Naive thymus-derived CD4-positive, alpha-beta T cell (primary cell): ENCODE data around the gene SEC62. TPM values are rescaled to one million over a fixed set of nuclear protein-coding genes. Genes with fewer than 3 reads are reported as not detected.

Experiments
- ATAC-seq: fragments of 150-1000 bp; cut with Tn5 transposase; 2 replicates; pipeline ENCODE4 v1.10.0; 2021; ENCODE audit warnings: mild to moderate bottlenecking, moderate library complexity
- CTCF ChIA-PET: fragments of 350-600 bp; sonication (Branson Sonifier 250); formaldehyde crosslinking; loops from one replicate; lab custom pipeline; 2021; ENCODE audit warnings: antibody characterized with exemption; lab: Charles Lee
- POLR2A ChIA-PET: fragments of 350-600 bp; sonication (Branson Sonifier 250); formaldehyde crosslinking; loops from one replicate; lab custom pipeline; 2021; ENCODE audit warnings: antibody characterized with exemption, inconsistent platforms; lab: Charles Lee
- DNase-seq, 9 donors: peaks; one replicate each; pipeline versions ENCODE4 v3.0.0 to v3.0.0-alpha.2; 2020 to 2022; ENCODE audit warnings: mixed read lengths in 1 of 9
- H3K27ac ChIP-seq: one replicate; pipeline ENCODE4 v1.7.0; 2013; ENCODE audit warnings: mild to moderate bottlenecking, low read depth, low read length, moderate library complexity
- H3K27me3 ChIP-seq, 2 donors: one replicate each; pipeline ENCODE4 v1.7.0; 2013; ENCODE audit warnings: low read length in 2 of 2, mild to moderate bottlenecking in 2 of 2, moderate library complexity in 2 of 2; ENCODE audit not compliant: control insufficient read depth in 2 of 2, insufficient read depth in 2 of 2
- H3K36me3 ChIP-seq, 3 experiments: 1 replicate in 2 of 3; 2 replicates in 1 of 3; pipeline ENCODE4 v1.7.0; 2013; ENCODE audit warnings: low read length in 3 of 3, mild to moderate bottlenecking in 3 of 3, moderate library complexity in 1 of 3; ENCODE audit not compliant: insufficient read depth in 3 of 3, control insufficient read depth in 2 of 3
- H3K4me1 ChIP-seq, 2 donors: one replicate each; pipeline ENCODE4 v1.7.0; 2013; ENCODE audit warnings: low read length in 2 of 2, mild to moderate bottlenecking in 2 of 2, moderate library complexity in 1 of 2; ENCODE audit not compliant: control insufficient read depth in 2 of 2, insufficient read depth in 2 of 2
- H3K4me3 ChIP-seq: 2 replicates; pipeline ENCODE4 v1.7.0; 2013; ENCODE audit warnings: mild to moderate bottlenecking, low read length
- H3K9me3 ChIP-seq, 3 experiments: 1 replicate in 2 of 3; 2 replicates in 1 of 3; pipeline ENCODE4 v1.7.0; 2013; ENCODE audit warnings: low read length in 3 of 3; ENCODE audit not compliant: control insufficient read depth in 2 of 3
- H3K27ac Mint-ChIP-seq, 9 donors: one replicate each; pipeline ENCODE4 v1.8.0; 2020 to 2022; ENCODE audit warnings: mixed read lengths in 9 of 9, mild to moderate bottlenecking in 8 of 9, moderate library complexity in 5 of 9, inconsistent platforms in 2 of 9
- H3K27me3 Mint-ChIP-seq, 5 donors: one replicate each; pipeline ENCODE4 v1.8.0; 2021 to 2022; ENCODE audit warnings: mixed read lengths in 5 of 5, mild to moderate bottlenecking in 1 of 5
- H3K36me3 Mint-ChIP-seq, 5 donors: one replicate each; pipeline ENCODE4 v1.8.0; 2020 to 2022; ENCODE audit warnings: mixed read lengths in 5 of 5, mild to moderate bottlenecking in 3 of 5, inconsistent platforms in 1 of 5
- H3K4me1 Mint-ChIP-seq, 7 donors: one replicate each; pipeline ENCODE4 v1.8.0; 2020 to 2022; ENCODE audit warnings: mixed read lengths in 7 of 7, mild to moderate bottlenecking in 3 of 7, inconsistent platforms in 1 of 7
- H3K4me3 Mint-ChIP-seq, 10 donors: one replicate each; pipeline ENCODE4 v1.8.0; 2020 to 2022; ENCODE audit warnings: mild to moderate bottlenecking in 10 of 10, mixed read lengths in 10 of 10, moderate library complexity in 6 of 10, inconsistent platforms in 2 of 10
- H3K9me3 Mint-ChIP-seq, 11 donors: one replicate each; pipeline ENCODE4 v1.8.0; 2020 to 2022; ENCODE audit warnings: mixed read lengths in 11 of 11, mild to moderate bottlenecking in 4 of 11, inconsistent platforms in 1 of 11, moderate library complexity in 1 of 11
- intact Hi-C, 2 donors: fragments of 100-400 bp; cut with micrococcal nuclease; formaldehyde crosslinking; loops; one replicate each; pipeline ENCODE4 v1.15.1; 2023
- polyA plus RNA-seq, 2 donors: library from polyadenylated mRNA; unstranded; fragments of 300-500 nt; fragmentation: Illumina TruSeq; gene quantifications; one replicate each; pipeline ENCODE4 v1.2.3, GENCODE V29; 2021
- total RNA-seq, 6 experiments: library from RNA in 5 of 6; stranded (reverse) in 5 of 6; gene quantifications; 1 replicate in 5 of 6; 2 replicates in 1 of 6; pipeline ENCODE4 v1.2.3 and lab custom pipeline; 2021 to 2026

SEC62 gene, protein sequence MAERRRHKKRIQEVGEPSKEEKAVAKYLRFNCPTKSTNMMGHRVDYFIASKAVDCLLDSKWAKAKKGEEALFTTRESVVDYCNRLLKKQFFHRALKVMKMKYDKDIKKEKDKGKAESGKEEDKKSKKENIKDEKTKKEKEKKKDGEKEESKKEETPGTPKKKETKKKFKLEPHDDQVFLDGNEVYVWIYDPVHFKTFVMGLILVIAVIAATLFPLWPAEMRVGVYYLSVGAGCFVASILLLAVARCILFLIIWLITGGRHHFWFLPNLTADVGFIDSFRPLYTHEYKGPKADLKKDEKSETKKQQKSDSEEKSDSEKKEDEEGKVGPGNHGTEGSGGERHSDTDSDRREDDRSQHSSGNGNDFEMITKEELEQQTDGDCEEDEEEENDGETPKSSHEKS
- total RNA-seq (100 to 1,000 TPM in 3 of 5 experiments, 10 to 100 TPM in 2; 75.2 to 156 (median 110) TPM), polyA plus RNA-seq (100 to 1,000 TPM in 1 of 2 donors, 10 to 100 TPM in 1; 68.1 to 253 TPM), total RNA-seq (lab: John Stamatoyannopoulos, UW) (115 reads per million, percentile 87 among the genes with 10 or more reads in this experiment)

DNA sequence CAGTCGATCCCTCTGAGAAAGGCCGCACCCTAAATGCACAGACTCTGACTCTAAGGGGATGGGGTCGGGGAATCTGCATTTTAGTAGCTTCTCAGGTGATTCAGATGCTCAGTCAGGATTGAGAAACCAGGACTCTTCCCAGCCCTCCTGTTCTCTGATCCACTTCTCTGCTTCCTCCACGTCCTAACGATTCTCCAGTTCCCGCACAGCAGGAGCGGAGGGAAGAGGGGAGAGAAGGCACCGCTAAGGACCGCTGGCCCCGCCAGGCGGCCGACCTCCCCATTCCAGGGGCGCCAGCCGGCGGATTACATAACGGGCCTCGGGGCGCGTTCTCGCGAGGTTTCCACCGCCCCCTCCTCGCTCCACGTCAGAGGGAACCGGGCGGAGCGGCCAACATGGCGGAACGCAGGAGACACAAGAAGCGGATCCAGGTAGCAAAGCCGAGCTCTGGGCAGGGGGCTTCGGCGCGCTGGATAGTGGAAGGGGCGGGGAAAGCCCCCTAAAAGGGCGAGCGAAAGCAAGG is at the start of gene SEC62:
TSS of gene SEC62 (plus strand) at position 380 of the 523 bp plus-strand sequence. CDS start at position 396, 16 bp downstream.
- Mint-ChIP-seq H3K4me3 (peak within 1 kb of the TSS; percentile 83 to 98 (median 96)), H3K4me1 (peaks cover 37 to 81% (median 69%) of the 10 kb centered on the region in 7 donors), H3K9me3 (peaks cover 0 to 5% (median 0%) of the 10 kb centered on the region in 11 donors), H3K27me3 (peaks cover 0 to 2% (median 0%) of the 10 kb centered on the region in 5 donors), H3K36me3 (peaks cover 0 to 5% (median 0%) of the 10 kb centered on the region in 5 donors), H3K27ac (peak within 1 kb of the TSS; percentile 95 to 99 (median 99))
- H3K36me3 ChIP-seq = peaks cover 0 to 5% (median 0%) of the 10 kb centered on the region in 3 experiments
- H3K27ac ChIP-seq = peak within 1 kb of the TSS; percentile 95
- H3K4me1 ChIP-seq = peaks cover 22 to 36% of the 10 kb centered on the region in 2 donors
- intact Hi-C loops = loop anchor here (1.0 to 5.0 kb wide), 16 partner anchors 21 to 901 kb away; partner anchors contain the start of genes MYNN (in 2 of the 2), PHC3 (in 2 of the 2), SKIL (in 2 of the 2) and PRKCI (in 1 of the 2)
- H3K4me3 ChIP-seq = peak within 1 kb of the TSS; percentile 80
- no peaks in the 10 kb centered on the region for H3K9me3 ChIP-seq
- DNase-seq (peak; percentile 92 to 97 (median 96)), ATAC-seq (peak; percentile 95)
- POLR2A ChIA-PET = interaction anchor here (0.5 to 5.0 kb wide), 48 partner anchors 11 to 311 kb away, joined by 3 to 62 read pairs (median 5); partner anchors contain the start of genes ACTRT3, GPR160, LRRC34 and LRRIQ4
- CTCF ChIA-PET = interaction anchor here (0.6 to 2.8 kb wide), 15 partner anchors 11 to 203 kb away, joined by 3 to 16 read pairs (median 5); no protein-coding TSS in a partner anchor
- no peaks in the 10 kb centered on the region for H3K27me3 ChIP-seq

GRCh38 chr3:169923189-169923588 is 43.4 kb upstream of the SEC62 start:
- ATAC-seq (no peak), DNase-seq (no peak)
- intact Hi-C loops = no loop called here
- Histone ChIP-seq H3K4me1 (no peaks in the 10 kb centered on the region), H3K27me3 (no peaks in the 10 kb centered on the region), H3K27ac (no peak overlapping the region), H3K36me3 (no peaks in the 10 kb centered on the region), H3K4me3 (no peak overlapping the region), H3K9me3 (no peaks in the 10 kb centered on the region)
- ChIA-PET CTCF (no interaction called here), POLR2A (interaction anchor here (0.7 kb wide), 1 partner anchor 143 kb away, joined by 4 read pairs; no protein-coding TSS in a partner anchor)
- no peak overlapping the region for H3K27ac Mint-ChIP-seq
- no peaks in the 10 kb centered on the region for H3K4me1 Mint-ChIP-seq
- no peak overlapping the region for H3K4me3 Mint-ChIP-seq
- H3K36me3 Mint-ChIP-seq = peaks cover 0 to 7% (median 0%) of the 10 kb centered on the region in 5 donors
- no peaks in the 10 kb centered on the region for H3K27me3 Mint-ChIP-seq
- no peaks in the 10 kb centered on the region for H3K9me3 Mint-ChIP-seq

GRCh38 chr3:169923831-169924230 is 42.8 kb upstream of the SEC62 start:
- ChIA-PET POLR2A (no interaction called here), CTCF (no interaction called here)
- peaks cover 0 to 7% (median 0%) of the 10 kb centered on the region in 5 donors for H3K36me3 Mint-ChIP-seq
- H3K4me1 Mint-ChIP-seq = no peaks in the 10 kb centered on the region
- no peak for DNase-seq
- Histone ChIP-seq H3K9me3 (no peaks in the 10 kb centered on the region), H3K4me1 (no peaks in the 10 kb centered on the region), H3K4me3 (no peak overlapping the region), H3K27ac (no peak overlapping the region), H3K36me3 (no peaks in the 10 kb centered on the region), H3K27me3 (no peaks in the 10 kb centered on the region)
- intact Hi-C loops = no loop called here
- no peak overlapping the region for H3K4me3 Mint-ChIP-seq
- H3K27ac Mint-ChIP-seq = no peak overlapping the region
- peaks cover 0 to 2% (median 0%) of the 10 kb centered on the region in 5 donors for H3K27me3 Mint-ChIP-seq
- ATAC-seq = no peak
- H3K9me3 Mint-ChIP-seq = no peaks in the 10 kb centered on the region

DNA sequence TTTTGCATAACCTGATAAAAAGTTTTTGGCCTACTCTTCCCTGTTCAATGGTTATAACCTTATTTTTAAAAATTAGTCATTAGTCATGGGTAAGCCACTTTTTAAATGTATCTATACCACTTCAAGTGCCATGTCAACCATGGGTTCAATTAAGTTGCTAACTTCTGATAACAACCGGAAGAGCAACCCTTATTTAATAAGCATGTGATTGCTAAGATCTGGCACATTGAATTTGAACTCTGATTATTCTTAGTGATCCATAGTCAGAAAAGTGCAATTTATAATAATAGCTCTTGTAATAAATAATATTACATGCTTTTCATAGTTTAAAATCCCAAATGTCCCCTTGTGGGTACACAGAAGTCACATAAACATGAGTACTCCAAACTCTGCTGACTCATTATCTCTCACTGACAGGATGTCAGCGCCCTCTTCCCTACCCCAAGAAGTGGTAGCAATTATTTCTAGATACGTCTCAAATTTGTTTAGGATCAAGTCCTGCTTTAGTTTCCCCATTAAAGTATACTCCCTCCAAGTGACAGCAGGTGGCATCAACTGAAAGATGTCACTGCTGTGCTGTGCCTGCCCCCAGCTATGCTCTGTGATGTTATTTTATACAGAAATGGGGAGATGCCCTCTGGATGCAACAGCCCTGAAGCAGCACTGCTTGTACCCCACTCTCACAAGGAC is 36.6 kb upstream of the SEC62 start:
- ChIA-PET POLR2A (interaction anchor here (1.1 kb wide), 2 partner anchors 36 to 37 kb away, joined by 3 to 7 read pairs; partner anchors contain the start of gene SEC62), CTCF (interaction anchor here (0.6 to 1.8 kb wide), 5 partner anchors 37 to 125 kb away, joined by 3 to 5 read pairs (median 4); partner anchors contain the start of gene SEC62)
- Mint-ChIP-seq H3K36me3 (no peaks in the 10 kb centered on the region), H3K4me3 (no peak overlapping the region), H3K4me1 (peaks cover 0 to 4% (median 0%) of the 10 kb centered on the region in 7 donors), H3K27ac (no peak overlapping the region), H3K27me3 (peaks cover 0 to 12% (median 4%) of the 10 kb centered on the region in 5 donors), H3K9me3 (no peaks in the 10 kb centered on the region)
- DNase-seq (peak in 5 of 9 donors; percentile 7 to 24 (median 16)), ATAC-seq (peak; percentile 68)
- Histone ChIP-seq H3K27ac (no peak overlapping the region), H3K9me3 (no peaks in the 10 kb centered on the region), H3K4me3 (no peak overlapping the region), H3K36me3 (no peaks in the 10 kb centered on the region), H3K27me3 (no peaks in the 10 kb centered on the region), H3K4me1 (no peaks in the 10 kb centered on the region)
- intact Hi-C loops = loop anchor here in 1 of 2 donors (1.0 kb wide), 4 partner anchors 36 to 124 kb away; partner anchors contain the start of gene SEC62

GRCh38 chr3:169930843-169931242 is 35.8 kb upstream of the SEC62 start:
- H3K27ac ChIP-seq = no peak overlapping the region
- Mint-ChIP-seq H3K4me3 (no peak overlapping the region), H3K9me3 (no peaks in the 10 kb centered on the region), H3K27ac (peak overlapping the region in 2 of 9 donors; percentile 27 to 55), H3K27me3 (peaks cover 0 to 14% (median 8%) of the 10 kb centered on the region in 5 donors), H3K4me1 (peaks cover 0 to 4% (median 0%) of the 10 kb centered on the region in 7 donors), H3K36me3 (no peaks in the 10 kb centered on the region)
- no peaks in the 10 kb centered on the region for H3K9me3 ChIP-seq
- H3K36me3 ChIP-seq = no peaks in the 10 kb centered on the region
- POLR2A ChIA-PET = no interaction called here
- DNase-seq (no peak), ATAC-seq (no peak)
- no peaks in the 10 kb centered on the region for H3K4me1 ChIP-seq
- CTCF ChIA-PET = interaction anchor here (0.9 to 1.8 kb wide), 4 partner anchors 36 to 124 kb away, joined by 4 to 5 read pairs (median 5); partner anchors contain the start of gene SEC62
- H3K4me3 ChIP-seq = no peak overlapping the region
- intact Hi-C loops = loop anchor here in 1 of 2 donors (1.0 kb wide), 4 partner anchors 35 to 123 kb away; partner anchors contain the start of gene SEC62
- no peaks in the 10 kb centered on the region for H3K27me3 ChIP-seq
